GM15510 (cell line): ENCODE data around the gene FAM219A.

ENCODE experiments used
- POLR2A ChIP-seq: IDR thresholded peaks from 3 replicates; pipeline ENCODE4 v1.6.1; 2011; ENCODE audit warnings: borderline replicate concordance; ENCODE audit not compliant: insufficient read length; ENCODE audit errors: extremely low read depth

Gene FAM219A

GRCh38 chr9:34459356-34459755, 986 bp upstream of the FAM219A start:
- no peak for TF ChIP-seq POLR2A

- no peak for TF ChIP-seq POLR2A
These were observed 580 bp upstream of the FAM219A start for GRCh38 chr9:34458959-34459340.

- no peak for TF ChIP-seq POLR2A
These were observed 931 bp downstream of the FAM219A start for GRCh38 chr9:34457266-34458012.

- no peak for TF ChIP-seq POLR2A
These were observed 1.6 kb downstream of the FAM219A start for GRCh38 chr9:34456746-34457145.

- no peak for TF ChIP-seq POLR2A
These were observed 2.2 kb downstream of the FAM219A start for GRCh38 chr9:34456151-34456550.

- no peak for TF ChIP-seq POLR2A
These were observed 3.8 kb downstream of the FAM219A start for GRCh38 chr9:34454571-34455065.

GRCh38 chr9:34452568-34452967, 5.8 kb downstream of the FAM219A start:
- no peak for TF ChIP-seq POLR2A

- no peak for TF ChIP-seq POLR2A
These were observed 6.8 kb downstream of the FAM219A start for GRCh38 chr9:34451545-34451944.

- no peak for TF ChIP-seq POLR2A
These were observed 7.2 kb downstream of the FAM219A start for GRCh38 chr9:34451135-34451534.

GRCh38 chr9:34450644-34451043, 7.7 kb downstream of the FAM219A start:
- TF ChIP-seq POLR2A = no peak

GRCh38 chr9:34446951-34447350, 11.4 kb downstream of the FAM219A start:
- no peak for TF ChIP-seq POLR2A

GRCh38 chr9:34446468-34446891, 11.9 kb downstream of the FAM219A start:
- no peak for TF ChIP-seq POLR2A

GRCh38 chr9:34443976-34444375, 14.4 kb downstream of the FAM219A start:
- TF ChIP-seq POLR2A = no peak

GRCh38 chr9:34443533-34443932, 14.8 kb downstream of the FAM219A start:
- TF ChIP-seq POLR2A = no peak

- no peak for TF ChIP-seq POLR2A
These were observed 15.6 kb downstream of the FAM219A start for GRCh38 chr9:34442770-34443169.

- TF ChIP-seq POLR2A = no peak
These were observed 18.4 kb downstream of the FAM219A start for GRCh38 chr9:34440017-34440416.
